ENCODE results near the gene UBE2QL1.

Gene UBE2QL1

GRCh38 chr5:6430418-6431028, 18.1 kb upstream of the UBE2QL1 start:
- DNase-seq (ENCODE audit: low read depth in 2 of 2) = no peak

GRCh38 chr5:6431214-6432195, 17.2 kb upstream of the UBE2QL1 start:
- no peak for DNase-seq (ENCODE audit: low read depth in 2 of 2)

GRCh38 chr5:6432206-6432605, 16.5 kb upstream of the UBE2QL1 start:
- no peak for DNase-seq (ENCODE audit: low read depth in 2 of 2)

GRCh38 chr5:6434731-6435130, 13.9 kb upstream of the UBE2QL1 start:
- no peak for DNase-seq (ENCODE audit: low read depth in 2 of 2)

GRCh38 chr5:6435356-6435755, 13.3 kb upstream of the UBE2QL1 start:
- no peak for DNase-seq (ENCODE audit: low read depth in 2 of 2)

GRCh38 chr5:6436715-6437331, 11.8 kb upstream of the UBE2QL1 start:
- DNase-seq (ENCODE audit: low read depth in 2 of 2) = no peak

- DNase-seq (ENCODE audit: low read depth in 2 of 2) = no peak
Measured at GRCh38 chr5:6439588-6440550, 8.8 kb upstream of the UBE2QL1 start.

GRCh38 chr5:6442333-6442732, 6.3 kb upstream of the UBE2QL1 start:
- DNase-seq (ENCODE audit: low read depth in 2 of 2) = no peak

GRCh38 chr5:6443326-6443725, 5.3 kb upstream of the UBE2QL1 start:
- DNase-seq (ENCODE audit: low read depth in 2 of 2) = no peak

GRCh38 chr5:6446042-6446441, 2.6 kb upstream of the UBE2QL1 start:
- DNase-seq (ENCODE audit: low read depth in 2 of 2) = no peak

GRCh38 chr5:6446626-6447309, 1.9 kb upstream of the UBE2QL1 start:
- no peak for DNase-seq (ENCODE audit: low read depth in 2 of 2)

GRCh38 chr5:6447384-6448140, 1.1 kb upstream of the UBE2QL1 start:
- no peak for DNase-seq (ENCODE audit: low read depth in 2 of 2)

- no peak for DNase-seq (ENCODE audit: low read depth in 2 of 2)
Measured at GRCh38 chr5:6448141-6448491, 543 bp upstream of the UBE2QL1 start.

- no peak for DNase-seq (ENCODE audit: low read depth in 2 of 2)
Measured at GRCh38 chr5:6449465-6450158, 953 bp downstream of the UBE2QL1 start.

GRCh38 chr5:6450319-6450833, 1.7 kb downstream of the UBE2QL1 start:
- DNase-seq (ENCODE audit: low read depth in 2 of 2) = no peak

- no peak for DNase-seq (ENCODE audit: low read depth in 2 of 2)
Measured at GRCh38 chr5:6452622-6453504, 4.2 kb downstream of the UBE2QL1 start.

GRCh38 chr5:6453937-6454560, 5.4 kb downstream of the UBE2QL1 start:
- DNase-seq (ENCODE audit: low read depth in 2 of 2) = no peak

GRCh38 chr5:6454628-6455053, 6.0 kb downstream of the UBE2QL1 start:
- DNase-seq (ENCODE audit: low read depth in 2 of 2) = no peak

All from stimulated activated CD8-positive, alpha-beta memory T cell treated with anti-CD3 and anti-CD28 coated beads, Interleukin-7, amount 100 ng/mL, for 4 hours (primary cell).